ENCODE results near the gene ESPN. TPM values are rescaled to one million over a fixed set of nuclear protein-coding genes. Genes with fewer than 3 reads are reported as not detected.

ESPN gene
- total RNA-seq, 1 donor from 2014 or later = 2.7 TPM

DNA sequence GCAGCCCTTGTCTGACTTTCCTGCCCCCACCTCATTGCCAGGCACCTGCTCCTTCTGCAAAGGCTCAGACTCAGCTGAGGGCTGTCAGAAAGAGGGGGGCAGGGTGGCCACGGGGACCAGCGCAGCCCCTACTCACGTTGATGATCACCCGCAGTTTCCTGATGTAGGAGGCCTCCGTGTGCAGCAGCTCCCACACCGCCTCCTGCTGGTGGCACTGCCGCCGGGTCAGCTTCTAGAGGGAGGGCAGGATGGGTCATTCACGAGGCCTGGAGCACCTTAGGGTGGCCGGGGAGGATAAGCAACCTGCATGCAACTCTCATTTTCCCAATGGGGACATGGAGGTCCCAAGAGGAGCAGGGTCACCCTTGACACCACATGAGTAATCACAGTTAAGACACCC, 47.8 kb downstream of the ESPN start:
- DNase-seq (ENCODE audit: low read depth) = no peak
- Histone ChIP-seq H3K36me3 (ENCODE audit: control insufficient read depth, insufficient read depth, low read length) (peaks cover 8% of the 10 kb centered on the region), H3K27me3 (ENCODE audit: control insufficient read depth, insufficient read depth, low read length) (no peaks in the 10 kb centered on the region), H3K4me3 (ENCODE audit: low read depth, low read length) (no peak overlapping the region)
- TF ChIP-seq, protein P1, sequence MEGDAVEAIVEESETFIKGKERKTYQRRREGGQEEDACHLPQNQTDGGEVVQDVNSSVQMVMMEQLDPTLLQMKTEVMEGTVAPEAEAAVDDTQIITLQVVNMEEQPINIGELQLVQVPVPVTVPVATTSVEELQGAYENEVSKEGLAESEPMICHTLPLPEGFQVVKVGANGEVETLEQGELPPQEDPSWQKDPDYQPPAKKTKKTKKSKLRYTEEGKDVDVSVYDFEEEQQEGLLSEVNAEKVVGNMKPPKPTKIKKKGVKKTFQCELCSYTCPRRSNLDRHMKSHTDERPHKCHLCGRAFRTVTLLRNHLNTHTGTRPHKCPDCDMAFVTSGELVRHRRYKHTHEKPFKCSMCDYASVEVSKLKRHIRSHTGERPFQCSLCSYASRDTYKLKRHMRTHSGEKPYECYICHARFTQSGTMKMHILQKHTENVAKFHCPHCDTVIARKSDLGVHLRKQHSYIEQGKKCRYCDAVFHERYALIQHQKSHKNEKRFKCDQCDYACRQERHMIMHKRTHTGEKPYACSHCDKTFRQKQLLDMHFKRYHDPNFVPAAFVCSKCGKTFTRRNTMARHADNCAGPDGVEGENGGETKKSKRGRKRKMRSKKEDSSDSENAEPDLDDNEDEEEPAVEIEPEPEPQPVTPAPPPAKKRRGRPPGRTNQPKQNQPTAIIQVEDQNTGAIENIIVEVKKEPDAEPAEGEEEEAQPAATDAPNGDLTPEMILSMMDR (IDR thresholded peaks at IDR 0.05; ENCODE audit: insufficient read depth, low read length, poor library complexity, severe bottlenecking) = peak; percentile 52

DNA sequence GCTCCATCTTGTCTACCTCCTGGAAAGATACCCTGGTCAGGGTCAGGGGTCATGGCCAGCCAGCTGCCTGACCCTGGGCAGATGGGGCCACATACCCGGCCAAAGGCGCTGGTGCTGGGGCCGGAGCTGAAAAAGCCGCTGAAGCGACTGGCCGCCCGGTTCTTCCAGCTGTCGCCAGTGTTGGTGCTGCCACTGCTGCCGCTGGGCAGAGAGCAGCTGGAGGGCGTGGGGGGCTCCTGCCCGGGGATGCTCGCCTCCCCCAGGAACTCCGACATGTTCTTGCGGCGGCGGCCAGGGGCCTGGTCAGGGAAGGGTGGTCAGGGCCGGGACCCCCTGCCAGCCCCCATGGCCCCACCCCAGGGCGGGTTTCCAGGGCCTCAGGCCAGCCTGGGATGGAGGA, 48.6 kb downstream of the ESPN start:
- TF ChIP-seq, protein P1 (IDR thresholded peaks at IDR 0.05; ENCODE audit: insufficient read depth, low read length, poor library complexity, severe bottlenecking) = no peak
- Histone ChIP-seq H3K27me3 (ENCODE audit: control insufficient read depth, insufficient read depth, low read length) (no peaks in the 10 kb centered on the region), H3K4me3 (ENCODE audit: low read depth, low read length) (no peak overlapping the region), H3K36me3 (ENCODE audit: control insufficient read depth, insufficient read depth, low read length) (peaks cover 8% of the 10 kb centered on the region)
- no peak for DNase-seq (ENCODE audit: low read depth)

DNA sequence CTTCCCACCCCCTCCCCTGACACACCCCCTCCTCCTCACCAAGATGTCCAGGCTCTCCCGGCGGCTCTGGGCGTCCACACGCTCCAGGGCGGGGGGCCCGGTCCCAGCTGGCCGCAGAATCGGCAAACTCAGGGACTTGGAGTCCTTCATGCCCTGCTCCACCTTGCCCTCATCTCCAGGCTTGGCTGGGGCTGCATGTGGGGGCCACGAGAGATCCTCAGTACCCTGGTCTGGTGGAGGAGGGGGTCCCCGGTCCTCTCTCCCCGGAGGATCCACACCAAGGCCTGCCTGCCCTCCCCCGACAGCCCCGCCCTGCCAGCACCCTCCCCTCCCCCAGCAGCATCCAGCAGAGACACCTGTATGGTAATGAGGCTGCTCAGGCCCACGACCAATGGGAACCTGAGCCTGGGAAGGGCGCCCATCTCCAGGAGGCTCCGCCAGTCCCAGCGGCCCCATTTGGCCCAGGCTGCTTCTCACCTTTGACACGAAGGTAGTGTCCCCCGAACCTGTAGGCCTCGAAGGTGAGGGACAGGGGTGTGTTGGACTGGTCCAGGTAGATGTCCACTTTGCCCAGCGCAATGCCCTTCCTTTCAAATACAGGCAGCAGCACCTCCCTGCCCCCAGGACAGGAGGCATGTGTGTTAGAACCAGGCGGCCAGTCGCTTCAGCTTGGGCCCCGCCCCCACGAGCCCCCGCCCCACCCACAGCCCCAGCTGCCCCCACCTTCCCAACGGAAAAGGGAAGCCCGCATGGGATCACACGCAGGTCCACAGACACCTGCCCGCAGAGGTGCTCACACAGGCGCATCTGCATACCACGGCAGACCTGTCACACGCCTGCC, 49.6 kb downstream of the ESPN start:
- H3K4me3 ChIP-seq (ENCODE audit: low read depth, low read length) = no peak overlapping the region
- peaks cover 4% of the 10 kb centered on the region for H3K36me3 ChIP-seq (ENCODE audit: control insufficient read depth, insufficient read depth, low read length)
- no peaks in the 10 kb centered on the region for H3K27me3 ChIP-seq (ENCODE audit: control insufficient read depth, insufficient read depth, low read length)
- TF ChIP-seq, protein P1 (IDR thresholded peaks at IDR 0.05; ENCODE audit: insufficient read depth, low read length, poor library complexity, severe bottlenecking) = no peak
- DNase-seq (ENCODE audit: low read depth) = no peak

DNA sequence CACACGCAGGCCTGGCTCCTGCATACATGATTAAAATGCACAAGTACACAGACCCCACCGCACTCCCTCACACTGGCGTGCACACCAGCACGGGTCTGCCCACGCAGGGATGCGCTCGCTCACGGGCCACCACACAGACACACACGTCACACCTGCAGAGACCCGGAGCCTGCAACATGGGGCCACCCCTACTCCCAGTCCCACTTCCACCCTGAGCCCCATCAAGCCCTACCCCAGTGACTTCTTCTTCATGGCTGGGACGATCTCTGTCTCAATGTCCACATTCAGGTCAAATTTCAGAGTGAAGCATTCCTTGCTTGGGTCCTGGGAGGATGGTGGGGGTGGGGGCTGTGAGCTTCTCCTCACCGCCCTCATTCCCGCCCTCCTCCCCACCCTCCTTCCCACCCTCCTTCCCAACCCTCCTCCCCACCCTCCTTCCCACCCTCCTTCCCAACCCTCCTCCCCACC, 50.3 kb downstream of the ESPN start:
- Histone ChIP-seq H3K4me3 (ENCODE audit: low read depth, low read length) (no peak overlapping the region), H3K36me3 (ENCODE audit: control insufficient read depth, insufficient read depth, low read length) (peaks cover 4% of the 10 kb centered on the region), H3K27me3 (ENCODE audit: control insufficient read depth, insufficient read depth, low read length) (no peaks in the 10 kb centered on the region)
- TF ChIP-seq, protein P1 (IDR thresholded peaks at IDR 0.05; ENCODE audit: insufficient read depth, low read length, poor library complexity, severe bottlenecking) = no peak
- DNase-seq (ENCODE audit: low read depth) = no peak

DNA sequence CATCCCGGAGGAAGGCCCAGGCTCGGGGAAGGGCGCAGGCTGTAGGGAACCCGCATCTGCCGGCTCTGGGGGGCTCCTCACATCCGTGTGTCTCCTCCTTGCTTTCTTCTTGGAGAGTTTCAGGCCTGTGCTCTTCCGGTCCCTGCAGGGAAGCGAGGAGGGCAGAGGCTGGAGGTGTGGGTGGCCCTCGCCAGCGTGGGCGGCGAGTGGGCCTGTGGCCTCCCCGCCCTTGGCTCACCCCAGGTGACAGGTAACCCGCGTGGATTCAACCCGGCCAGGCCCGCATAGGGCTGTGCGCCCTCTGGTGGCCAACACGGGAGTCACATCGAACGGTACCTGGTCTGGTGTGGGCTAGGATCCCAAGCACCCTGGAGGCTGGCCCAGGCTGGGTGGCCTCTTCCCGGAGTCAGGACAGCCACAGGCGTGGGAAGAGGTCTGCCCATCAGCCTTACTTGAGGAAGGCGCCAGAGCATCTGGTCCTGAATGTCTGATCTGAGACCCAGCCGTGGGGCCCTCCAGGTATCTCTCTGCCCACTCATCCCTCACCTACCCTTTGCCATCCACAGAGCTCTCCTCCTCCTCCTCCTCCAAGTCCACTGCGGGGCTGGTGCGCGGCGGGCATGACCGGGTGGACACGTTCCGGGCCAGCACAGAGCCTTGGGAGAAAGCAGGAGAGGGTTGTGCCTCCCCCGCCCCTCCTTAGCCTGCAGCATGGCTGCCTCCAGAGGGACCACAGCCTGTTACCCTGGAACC, 51.0 kb downstream of the ESPN start:
- Histone ChIP-seq H3K27me3 (ENCODE audit: control insufficient read depth, insufficient read depth, low read length) (no peaks in the 10 kb centered on the region), H3K4me3 (ENCODE audit: low read depth, low read length) (no peak overlapping the region), H3K36me3 (ENCODE audit: control insufficient read depth, insufficient read depth, low read length) (peaks cover 1% of the 10 kb centered on the region)
- TF ChIP-seq, protein P1 (IDR thresholded peaks at IDR 0.05; ENCODE audit: insufficient read depth, low read length, poor library complexity, severe bottlenecking) = peak; percentile 96
- DNase-seq (ENCODE audit: low read depth) = no peak

All from kidney epithelial cell (primary cell).